Measurements from ENCODE around the gene NRG2. TPM values are rescaled to one million over a fixed set of nuclear protein-coding genes. Genes with fewer than 3 reads are reported as not detected.

Gene NRG2
- total and polyA plus RNA-seq, 2 of the 4 experiments (the other 2 are of a cell fraction) = 0.18 TPM; not detected in 1

DNA sequence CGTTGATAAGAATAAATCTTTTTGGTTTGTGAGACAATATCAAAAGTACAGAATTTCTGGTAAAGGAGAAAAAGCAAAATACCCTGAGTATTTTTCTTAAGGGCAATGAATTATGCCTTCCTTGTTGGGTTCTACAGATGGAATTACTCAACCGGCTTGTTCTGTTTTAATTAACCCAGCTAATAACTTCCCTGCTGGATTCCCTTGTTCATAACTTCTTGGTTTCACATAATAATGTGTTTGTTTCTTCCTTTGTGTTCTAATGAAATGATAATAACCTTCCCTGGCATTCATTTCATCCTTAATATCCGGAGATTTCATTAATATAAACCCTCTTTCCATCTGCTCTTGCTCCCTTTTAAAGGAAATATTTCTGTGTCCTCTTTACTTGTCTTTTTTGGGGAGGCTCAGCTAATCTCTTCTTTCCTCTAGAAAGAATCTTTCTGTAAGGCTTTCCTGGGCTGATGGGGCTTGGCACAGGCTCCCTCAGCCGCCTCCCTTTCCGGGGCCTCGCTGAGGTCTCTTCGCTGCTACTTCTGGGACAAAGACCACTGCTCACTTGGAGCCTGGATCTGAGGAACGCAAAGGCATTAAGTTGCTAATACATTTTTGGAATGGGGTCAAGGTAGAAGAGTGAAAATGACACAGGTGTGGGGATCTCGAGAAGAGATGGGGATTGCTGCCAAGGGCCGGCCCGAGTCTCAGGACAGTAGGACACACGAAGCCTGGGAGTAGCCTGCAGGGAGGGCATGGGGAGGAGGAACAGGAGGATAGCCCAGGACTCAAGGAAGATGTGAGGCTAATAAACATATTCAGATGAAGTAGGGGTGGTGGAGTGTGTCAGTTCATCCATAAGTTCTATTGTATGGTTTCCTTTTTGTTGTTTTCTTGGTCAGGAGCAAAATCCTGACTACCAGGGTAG, 118.5 kb downstream of the NRG2 start:
- H3K9me1 ChIP-seq (ENCODE audit: insufficient read depth, low read length) = no peaks in the 10 kb centered on the region
- no peak overlapping the region for H4K8ac ChIP-seq (ENCODE audit: low read depth in 2 of 2, low read length in 2 of 2)
- H3K4me3 ChIP-seq (ENCODE audit: insufficient read depth, low read depth, low read length) = no peak overlapping the region
- H3K36me3 ChIP-seq (ENCODE audit: control insufficient read depth, insufficient read depth, low read length) = no peaks in the 10 kb centered on the region
- in situ Hi-C loops (cut with MboI; ENCODE audit: low sequenced_read_pairs) (no loop called here), dilution Hi-C loops (cut with HindIII; ENCODE audit: low sequenced_read_pairs, unreplicated experiment) (no loop called here), intact Hi-C loops (cut with micrococcal nuclease) (no loop called here)
- H2BK120ac ChIP-seq (ENCODE audit: low read depth, low read length) = no peak overlapping the region
- no peak overlapping the region for H2BK15ac ChIP-seq (ENCODE audit: low read depth, low read length)
- no peaks in the 10 kb centered on the region for H3K79me1 ChIP-seq (ENCODE audit: low read depth in 1 of 2, low read length in 2 of 2)
- WGBS, 2 experiments (ENCODE audit: extremely low coverage in 2 of 2, insufficient read length in 1 of 2) = 56% methylated on average over 7 of the region's 12 CpGs; no CpG with 5 or more reads in 1 of the 2 experiments
- H3K4me1 ChIP-seq (ENCODE audit: control insufficient read depth, insufficient read depth, low read length) = no peaks in the 10 kb centered on the region
- no peak overlapping the region for H3K9ac ChIP-seq (ENCODE audit: low read depth, low read length)
- TF ChIP-seq MAFK (IDR thresholded peaks at IDR 0.05; ENCODE audit: low read depth, low read length) = no peak
- TF ChIP-seq SMC3 (IDR thresholded peaks at IDR 0.05; ENCODE audit: low read depth, low read length) = no peak
- TF ChIP-seq FOS (IDR thresholded peaks at IDR 0.05; ENCODE audit: low read depth, low read length) = no peak
- TF ChIP-seq, protein P1, sequence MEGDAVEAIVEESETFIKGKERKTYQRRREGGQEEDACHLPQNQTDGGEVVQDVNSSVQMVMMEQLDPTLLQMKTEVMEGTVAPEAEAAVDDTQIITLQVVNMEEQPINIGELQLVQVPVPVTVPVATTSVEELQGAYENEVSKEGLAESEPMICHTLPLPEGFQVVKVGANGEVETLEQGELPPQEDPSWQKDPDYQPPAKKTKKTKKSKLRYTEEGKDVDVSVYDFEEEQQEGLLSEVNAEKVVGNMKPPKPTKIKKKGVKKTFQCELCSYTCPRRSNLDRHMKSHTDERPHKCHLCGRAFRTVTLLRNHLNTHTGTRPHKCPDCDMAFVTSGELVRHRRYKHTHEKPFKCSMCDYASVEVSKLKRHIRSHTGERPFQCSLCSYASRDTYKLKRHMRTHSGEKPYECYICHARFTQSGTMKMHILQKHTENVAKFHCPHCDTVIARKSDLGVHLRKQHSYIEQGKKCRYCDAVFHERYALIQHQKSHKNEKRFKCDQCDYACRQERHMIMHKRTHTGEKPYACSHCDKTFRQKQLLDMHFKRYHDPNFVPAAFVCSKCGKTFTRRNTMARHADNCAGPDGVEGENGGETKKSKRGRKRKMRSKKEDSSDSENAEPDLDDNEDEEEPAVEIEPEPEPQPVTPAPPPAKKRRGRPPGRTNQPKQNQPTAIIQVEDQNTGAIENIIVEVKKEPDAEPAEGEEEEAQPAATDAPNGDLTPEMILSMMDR (conservative IDR thresholded peaks at IDR 0.05; ENCODE audit: low read depth, low read length) = no peak
- TF ChIP-seq BHLHE40 (IDR thresholded peaks at IDR 0.05; ENCODE audit: low read depth, low read length) = no peak
- no peak for TF ChIP-seq CHD1 (IDR thresholded peaks at IDR 0.05; ENCODE audit: low read depth, low read length)
- TF ChIP-seq, protein P2, sequence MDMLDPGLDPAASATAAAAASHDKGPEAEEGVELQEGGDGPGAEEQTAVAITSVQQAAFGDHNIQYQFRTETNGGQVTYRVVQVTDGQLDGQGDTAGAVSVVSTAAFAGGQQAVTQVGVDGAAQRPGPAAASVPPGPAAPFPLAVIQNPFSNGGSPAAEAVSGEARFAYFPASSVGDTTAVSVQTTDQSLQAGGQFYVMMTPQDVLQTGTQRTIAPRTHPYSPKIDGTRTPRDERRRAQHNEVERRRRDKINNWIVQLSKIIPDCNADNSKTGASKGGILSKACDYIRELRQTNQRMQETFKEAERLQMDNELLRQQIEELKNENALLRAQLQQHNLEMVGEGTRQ (IDR thresholded peaks at IDR 0.05; ENCODE audit: low read depth, low read length) = no peak
- TF ChIP-seq RFX5 (IDR thresholded peaks at IDR 0.05; ENCODE audit: low read depth, low read length) = no peak
- no peak for TF ChIP-seq RAD21 (IDR thresholded peaks at IDR 0.05; ENCODE audit: low read length)
- TF ChIP-seq NFE2L2 (IDR thresholded peaks at IDR 0.05; ENCODE audit: low read depth, low read length) = no peak
- TF ChIP-seq CEBPB (IDR thresholded peaks at IDR 0.05; ENCODE audit: low read depth, low read length) = no peak
- TF ChIP-seq, protein P3, sequence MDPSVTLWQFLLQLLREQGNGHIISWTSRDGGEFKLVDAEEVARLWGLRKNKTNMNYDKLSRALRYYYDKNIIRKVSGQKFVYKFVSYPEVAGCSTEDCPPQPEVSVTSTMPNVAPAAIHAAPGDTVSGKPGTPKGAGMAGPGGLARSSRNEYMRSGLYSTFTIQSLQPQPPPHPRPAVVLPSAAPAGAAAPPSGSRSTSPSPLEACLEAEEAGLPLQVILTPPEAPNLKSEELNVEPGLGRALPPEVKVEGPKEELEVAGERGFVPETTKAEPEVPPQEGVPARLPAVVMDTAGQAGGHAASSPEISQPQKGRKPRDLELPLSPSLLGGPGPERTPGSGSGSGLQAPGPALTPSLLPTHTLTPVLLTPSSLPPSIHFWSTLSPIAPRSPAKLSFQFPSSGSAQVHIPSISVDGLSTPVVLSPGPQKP (IDR thresholded peaks at IDR 0.05; ENCODE audit: borderline replicate concordance, low read depth, low read length) = no peak
- no peak for TF ChIP-seq MXI1 (IDR thresholded peaks at IDR 0.05; ENCODE audit: borderline replicate concordance, low read depth, low read length)
- TF ChIP-seq RCOR1 (IDR thresholded peaks at IDR 0.05; ENCODE audit: insufficient replicate concordance, low read length) = no peak
- H2BK20ac ChIP-seq (ENCODE audit: low read depth, low read length) = no peak overlapping the region
- H3K56ac ChIP-seq (ENCODE audit: extremely low read depth, insufficient read depth, low read length) = no peak overlapping the region
- no peak overlapping the region for H3K4ac ChIP-seq (ENCODE audit: low read depth, low read length)
- H4K91ac ChIP-seq (ENCODE audit: insufficient read depth, low read depth, low read length) = no peak overlapping the region
- peaks cover 24% of the 10 kb centered on the region for H3K27me3 ChIP-seq (ENCODE audit: control insufficient read depth, insufficient read depth, low read length)
- H3K27ac ChIP-seq (ENCODE audit: insufficient read depth, low read length) = no peak overlapping the region
- H2AK9ac ChIP-seq (replicated peaks; ENCODE audit: low read depth, low read length, poor library complexity) = no peak overlapping the region
- ChIA-PET CTCF (no interaction called here), POLR2A (ENCODE audit: unreplicated experiment) (no interaction called here)
- DNase-seq (no peak), ATAC-seq (ENCODE audit: low read depth) (no peak)
- H3K4me2 ChIP-seq (ENCODE audit: low read depth, low read length) = no peak overlapping the region
- no peak overlapping the region for H4K5ac ChIP-seq (ENCODE audit: low read depth, low read length)
- BruUV-seq (replicated peaks) = no TSS peak
- H4K20me1 ChIP-seq (ENCODE audit: insufficient read depth, low read length) = no peaks in the 10 kb centered on the region
- H2AK5ac ChIP-seq (ENCODE audit: low read depth, low read length) = no peak overlapping the region
- H3K18ac ChIP-seq (ENCODE audit: low read depth, low read length) = no peak overlapping the region
- H3K23ac ChIP-seq (ENCODE audit: low read depth, low read length) = no peak overlapping the region
- no peak overlapping the region for H2BK5ac ChIP-seq (ENCODE audit: low read depth, low read length, poor library complexity, severe bottlenecking)
- no peaks in the 10 kb centered on the region for H3K9me3 ChIP-seq (ENCODE audit: control insufficient read depth, insufficient read depth, low read length)
- H3K14ac ChIP-seq (replicated peaks; ENCODE audit: low read depth, low read length) = no peak overlapping the region
- no peak overlapping the region for H2AFZ ChIP-seq (replicated peaks; ENCODE audit: low read length, poor library complexity)

Data from IMR-90 (cell line).